BJ (cell line): Measurements from ENCODE around the gene RFTN2. TPM values are rescaled to one million over a fixed set of nuclear protein-coding genes. Genes with fewer than 3 reads are reported as not detected.
"Not testable (repeated sequence)": the region's sequence is repeated elsewhere in the genome, so short reads cannot be mapped to it uniquely, and the experiment has no call there.

Experiments
- CTCF ChIA-PET: fragments of 350-600 bp; formaldehyde crosslinking; extraction: SDS; loops from one replicate; lab custom pipeline; 2021; ENCODE audit warnings: antibody characterized with exemption, inconsistent platforms; lab: Yijun Ruan, JAX
- POLR2A ChIA-PET: fragments of 300-600 bp; sonication (Branson Sonifier 250); formaldehyde crosslinking; extraction: SDS; loops from one replicate; lab custom pipeline; 2021; ENCODE audit warnings: antibody characterized with exemption; lab: Charles Lee
- DNase-seq: peaks from one replicate; pipeline ENCODE4 v3.0.0-alpha.2; 2011; ENCODE audit warnings: low read depth
- H3K27me3 ChIP-seq: 2 replicates; pipeline ENCODE4 v1.6.0; 2011; ENCODE audit warnings: low read length; ENCODE audit not compliant: control insufficient read depth, insufficient read depth
- H3K36me3 ChIP-seq: 2 replicates; pipeline ENCODE4 v1.5.1; 2011; ENCODE audit warnings: low read length; ENCODE audit not compliant: control insufficient read depth, insufficient read depth
- H3K4me3 ChIP-seq: 2 replicates; pipeline ENCODE4 v1.5.1; 2011; ENCODE audit warnings: low read depth, mild to moderate bottlenecking, control low read depth, low read length
- polyA plus RNA-seq: library from polyadenylated mRNA; depleted of rRNA; stranded (reverse); fragments of >200 nt; gene quantifications from 2 replicates; pipeline ENCODE4 v1.2.3, GENCODE V29; 2011
- TF ChIP-seq, protein P1 (sequence below): IDR thresholded peaks from 2 replicates; pipeline ENCODE4 v1.5.1; 2011; ENCODE audit warnings: low read depth, mild to moderate bottlenecking, control low read depth, inconsistent platforms, low read length, moderate library complexity; ENCODE audit not compliant: insufficient read depth

RFTN2 gene
- polyA plus RNA-seq, 1 experiment = 0.16 TPM

- ChIA-PET POLR2A (no interaction called here), CTCF (interaction anchor here (1.3 kb wide), 1 partner anchor 21 kb away, joined by 3 read pairs; no protein-coding TSS in a partner anchor)
- H3K27me3 ChIP-seq = no peaks in the 10 kb centered on the region
- no peak overlapping the region for H3K4me3 ChIP-seq
- H3K36me3 ChIP-seq = no peaks in the 10 kb centered on the region
- DNase-seq = no peak
- TF ChIP-seq, protein P1, sequence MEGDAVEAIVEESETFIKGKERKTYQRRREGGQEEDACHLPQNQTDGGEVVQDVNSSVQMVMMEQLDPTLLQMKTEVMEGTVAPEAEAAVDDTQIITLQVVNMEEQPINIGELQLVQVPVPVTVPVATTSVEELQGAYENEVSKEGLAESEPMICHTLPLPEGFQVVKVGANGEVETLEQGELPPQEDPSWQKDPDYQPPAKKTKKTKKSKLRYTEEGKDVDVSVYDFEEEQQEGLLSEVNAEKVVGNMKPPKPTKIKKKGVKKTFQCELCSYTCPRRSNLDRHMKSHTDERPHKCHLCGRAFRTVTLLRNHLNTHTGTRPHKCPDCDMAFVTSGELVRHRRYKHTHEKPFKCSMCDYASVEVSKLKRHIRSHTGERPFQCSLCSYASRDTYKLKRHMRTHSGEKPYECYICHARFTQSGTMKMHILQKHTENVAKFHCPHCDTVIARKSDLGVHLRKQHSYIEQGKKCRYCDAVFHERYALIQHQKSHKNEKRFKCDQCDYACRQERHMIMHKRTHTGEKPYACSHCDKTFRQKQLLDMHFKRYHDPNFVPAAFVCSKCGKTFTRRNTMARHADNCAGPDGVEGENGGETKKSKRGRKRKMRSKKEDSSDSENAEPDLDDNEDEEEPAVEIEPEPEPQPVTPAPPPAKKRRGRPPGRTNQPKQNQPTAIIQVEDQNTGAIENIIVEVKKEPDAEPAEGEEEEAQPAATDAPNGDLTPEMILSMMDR = no peak
Observed at GRCh38 chr2:197666277-197666676, 9.1 kb downstream of the RFTN2 start.

GRCh38 chr2:197661626-197662025 lies 13.8 kb downstream of the RFTN2 start:
- Histone ChIP-seq H3K36me3 (no peaks in the 10 kb centered on the region), H3K27me3 (no peaks in the 10 kb centered on the region), H3K4me3 (no peak overlapping the region)
- no peak for DNase-seq
- ChIA-PET POLR2A (no interaction called here), CTCF (no interaction called here)
- TF ChIP-seq, protein P1 = no peak

DNA sequence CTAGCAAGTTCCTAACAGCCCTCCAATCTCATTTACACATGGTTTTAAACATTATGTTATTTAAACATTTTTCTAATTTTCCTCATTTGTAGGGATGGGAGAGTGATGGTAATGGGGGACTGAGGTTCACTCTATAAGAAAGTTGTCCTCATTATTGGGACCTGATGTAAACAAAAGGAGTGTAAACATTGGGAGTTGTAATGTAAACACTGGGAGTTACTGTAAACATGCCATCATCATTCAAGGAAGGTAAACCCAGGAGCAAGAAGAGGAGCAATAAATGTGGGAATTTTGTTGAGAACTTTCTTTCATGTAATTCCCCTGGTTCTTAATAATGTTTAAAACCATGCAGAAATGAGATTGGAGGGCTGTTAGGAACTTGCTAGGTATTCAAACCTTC lies 17.8 kb downstream of the RFTN2 start:
- H3K27me3 ChIP-seq = no peaks in the 10 kb centered on the region
- no peak for DNase-seq
- CTCF ChIA-PET = interaction anchor here (1.5 kb wide), 1 partner anchor 156 kb away, joined by 3 read pairs; no protein-coding TSS in a partner anchor
- TF ChIP-seq, protein P1 = no peak
- POLR2A ChIA-PET = no interaction called here
- H3K4me3 ChIP-seq = no peak overlapping the region
- no peaks in the 10 kb centered on the region for H3K36me3 ChIP-seq

GRCh38 chr2:197647961-197648690 lies 27.3 kb downstream of the RFTN2 start:
- ChIA-PET CTCF (no interaction called here), POLR2A (no interaction called here)
- TF ChIP-seq, protein P1 = no peak
- no peak for DNase-seq
- H3K27me3 ChIP-seq = no peaks in the 10 kb centered on the region
- H3K4me3 ChIP-seq = no peak overlapping the region
- H3K36me3 ChIP-seq = no peaks in the 10 kb centered on the region

- DNase-seq = no peak
- ChIA-PET POLR2A (no interaction called here), CTCF (no interaction called here)
- H3K27me3 ChIP-seq = no peaks in the 10 kb centered on the region
- TF ChIP-seq, protein P1 = no peak
- H3K36me3 ChIP-seq = no peaks in the 10 kb centered on the region
- H3K4me3 ChIP-seq = no peak overlapping the region
Observed at GRCh38 chr2:197641666-197642065, 33.7 kb downstream of the RFTN2 start.

- CTCF ChIA-PET, H3K36me3 ChIP-seq, H3K4me3 ChIP-seq, DNase-seq, H3K27me3 ChIP-seq: not testable (repeated sequence)
- POLR2A ChIA-PET = interaction anchor here (0.7 kb wide), 1 partner anchor 35 kb away, joined by 3 read pairs; the partner anchor contains the start of gene RFTN2
Observed at GRCh38 chr2:197640571-197641122, 34.7 kb downstream of the RFTN2 start.
